ENCODE data around the gene ELMOD1.

Gene ELMOD1

DNA sequence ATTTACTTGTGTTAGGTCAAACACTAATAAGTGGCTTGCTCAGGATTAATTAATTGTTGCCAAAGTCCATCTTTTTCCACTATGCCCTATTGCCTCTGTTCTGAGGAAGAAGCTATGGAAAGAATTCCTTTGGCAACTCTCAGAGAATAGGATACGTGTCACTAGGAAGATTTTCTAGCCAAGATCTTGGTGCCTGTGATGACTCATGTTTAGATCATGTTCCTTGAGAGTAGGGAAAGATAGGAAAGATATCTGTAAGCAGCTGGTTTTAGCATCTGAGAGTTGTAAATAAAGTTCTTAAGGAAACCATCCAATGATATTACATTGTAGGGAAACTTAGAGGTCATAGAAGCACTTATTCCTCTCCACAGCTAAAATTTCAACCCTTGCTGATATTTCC, 105.2 kb downstream of the ELMOD1 start:
- in situ Hi-C loops (cut with HindIII; ENCODE audit: low pct_ligation_motif_present, low sequenced_read_pairs), result loop anchor here (25.0 kb wide), 1 partner anchor 134 kb away; the partner anchor contains the start of gene ALKBH8
- peak overlapping the region; percentile 66 for H3K27ac ChIP-seq
- H3K36me3 ChIP-seq (replicated peaks), result no peaks in the 10 kb centered on the region
- H3K4me3 ChIP-seq (ENCODE audit: low read depth, low read length), result no peak overlapping the region
- DNase-seq, result peak; percentile 84
- no peaks in the 10 kb centered on the region for H3K27me3 ChIP-seq (replicated peaks)
- TF ChIP-seq, protein P1, sequence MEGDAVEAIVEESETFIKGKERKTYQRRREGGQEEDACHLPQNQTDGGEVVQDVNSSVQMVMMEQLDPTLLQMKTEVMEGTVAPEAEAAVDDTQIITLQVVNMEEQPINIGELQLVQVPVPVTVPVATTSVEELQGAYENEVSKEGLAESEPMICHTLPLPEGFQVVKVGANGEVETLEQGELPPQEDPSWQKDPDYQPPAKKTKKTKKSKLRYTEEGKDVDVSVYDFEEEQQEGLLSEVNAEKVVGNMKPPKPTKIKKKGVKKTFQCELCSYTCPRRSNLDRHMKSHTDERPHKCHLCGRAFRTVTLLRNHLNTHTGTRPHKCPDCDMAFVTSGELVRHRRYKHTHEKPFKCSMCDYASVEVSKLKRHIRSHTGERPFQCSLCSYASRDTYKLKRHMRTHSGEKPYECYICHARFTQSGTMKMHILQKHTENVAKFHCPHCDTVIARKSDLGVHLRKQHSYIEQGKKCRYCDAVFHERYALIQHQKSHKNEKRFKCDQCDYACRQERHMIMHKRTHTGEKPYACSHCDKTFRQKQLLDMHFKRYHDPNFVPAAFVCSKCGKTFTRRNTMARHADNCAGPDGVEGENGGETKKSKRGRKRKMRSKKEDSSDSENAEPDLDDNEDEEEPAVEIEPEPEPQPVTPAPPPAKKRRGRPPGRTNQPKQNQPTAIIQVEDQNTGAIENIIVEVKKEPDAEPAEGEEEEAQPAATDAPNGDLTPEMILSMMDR (IDR thresholded peaks at IDR 0.05; ENCODE audit: low read depth, low read length, missing control alignments), result no peak

DNA sequence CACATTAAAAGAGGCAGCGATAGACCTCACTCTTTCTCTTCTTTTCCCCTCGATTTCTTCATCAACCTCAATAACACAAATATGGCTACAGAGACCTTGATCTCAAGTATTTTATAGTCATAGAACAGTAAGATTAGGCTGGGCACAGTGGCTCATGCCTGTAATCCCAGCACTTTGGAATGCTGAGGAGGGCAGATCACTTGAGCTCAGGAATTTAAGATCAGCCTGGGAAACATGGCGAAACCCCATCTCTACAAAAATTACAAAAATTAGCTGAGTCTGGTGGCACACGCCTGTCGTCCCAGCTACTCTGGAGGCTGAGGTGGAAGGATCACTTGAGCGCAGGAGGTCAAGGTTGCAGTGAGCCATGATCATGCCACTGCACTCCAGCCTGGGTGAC, 106.3 kb downstream of the ELMOD1 start:
- Histone ChIP-seq H3K36me3 (replicated peaks) (no peaks in the 10 kb centered on the region), H3K27me3 (replicated peaks) (no peaks in the 10 kb centered on the region), H3K4me3 (ENCODE audit: low read depth, low read length) (no peak overlapping the region), H3K27ac (no peak overlapping the region)
- in situ Hi-C loops (cut with HindIII; ENCODE audit: low pct_ligation_motif_present, low sequenced_read_pairs), result loop anchor here (25.0 kb wide), 1 partner anchor 135 kb away; the partner anchor contains the start of gene ALKBH8
- no peak for DNase-seq
- TF ChIP-seq, protein P1 (IDR thresholded peaks at IDR 0.05; ENCODE audit: low read depth, low read length, missing control alignments), result no peak

DNA sequence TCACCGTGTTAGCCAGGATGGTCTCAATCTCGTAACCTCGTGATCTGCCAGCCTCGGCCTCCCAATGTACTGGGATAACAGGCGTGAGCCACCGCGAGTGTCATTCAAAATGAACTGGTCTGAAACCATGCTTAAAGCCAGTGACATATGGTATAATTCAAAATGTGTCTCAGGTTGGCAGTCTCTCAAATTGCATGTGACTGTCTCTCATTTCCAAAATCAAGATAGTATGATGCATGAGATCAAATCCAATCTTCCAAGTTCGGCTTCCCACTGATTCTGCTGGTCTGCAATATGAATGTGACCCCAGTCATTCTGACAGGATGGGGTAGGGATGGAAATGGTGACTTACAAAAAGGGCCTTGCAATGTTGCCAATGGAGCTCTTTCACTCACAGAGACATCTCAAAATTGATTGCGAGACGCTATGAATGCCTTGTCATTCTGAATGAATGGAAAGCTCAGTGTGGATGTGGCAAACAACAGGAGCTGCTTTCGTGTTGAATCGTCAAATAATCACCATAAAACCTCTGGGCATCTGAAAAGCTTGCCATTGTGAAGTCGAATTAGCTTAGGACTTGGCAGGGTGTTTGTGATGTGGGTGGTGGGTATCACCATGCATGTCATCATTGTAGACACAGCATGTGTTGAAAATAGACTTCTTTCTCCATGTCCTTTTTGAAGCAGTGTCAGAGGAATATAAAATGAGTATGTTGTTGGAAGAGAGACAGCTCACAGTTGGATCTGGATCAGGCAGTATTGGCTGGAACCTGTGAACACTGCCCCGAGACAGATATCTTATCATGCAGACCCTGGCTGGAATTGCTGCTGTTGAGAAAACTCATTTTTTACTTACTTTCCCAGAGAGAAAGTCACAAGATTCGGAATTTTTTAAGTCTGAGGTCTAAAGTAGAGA, 108.7 kb downstream of the ELMOD1 start:
- no peak overlapping the region for H3K27ac ChIP-seq
- TF ChIP-seq, protein P1 (IDR thresholded peaks at IDR 0.05; ENCODE audit: low read depth, low read length, missing control alignments), result no peak
- no peak overlapping the region for H3K4me3 ChIP-seq (ENCODE audit: low read depth, low read length)
- H3K27me3 ChIP-seq (replicated peaks), result no peaks in the 10 kb centered on the region
- H3K36me3 ChIP-seq (replicated peaks), result no peaks in the 10 kb centered on the region
- in situ Hi-C loops (cut with HindIII; ENCODE audit: low pct_ligation_motif_present, low sequenced_read_pairs), result loop anchor here (25.0 kb wide), 1 partner anchor 137 kb away; the partner anchor contains the start of gene ALKBH8
- no peak for DNase-seq

DNA sequence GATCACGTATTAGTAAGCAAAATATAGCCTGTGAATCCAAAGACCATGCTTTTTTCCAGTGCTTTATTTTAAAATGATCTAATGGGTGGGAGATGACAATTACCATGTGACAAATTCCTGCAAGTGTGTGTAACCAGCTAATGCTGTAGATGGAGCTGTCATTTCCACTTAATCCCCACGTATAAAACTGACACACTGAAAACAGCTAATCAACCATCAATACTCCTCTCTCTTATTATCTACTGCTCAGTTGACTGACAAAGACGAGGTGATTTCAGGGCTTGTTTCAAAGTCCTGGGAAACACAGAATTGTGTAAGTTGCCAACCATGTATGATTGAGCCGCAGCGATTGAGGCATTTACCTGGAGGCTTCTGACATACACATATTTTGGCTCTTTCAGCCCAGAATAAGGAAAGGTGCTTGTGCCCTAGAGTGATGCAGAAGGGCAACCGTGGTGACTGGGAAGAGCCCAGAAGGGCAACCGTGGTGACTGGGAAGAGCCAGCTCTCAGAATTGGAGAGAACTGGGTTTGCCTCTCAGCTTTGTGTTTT, 111.2 kb downstream of the ELMOD1 start:
- TF ChIP-seq, protein P1 (IDR thresholded peaks at IDR 0.05; ENCODE audit: low read depth, low read length, missing control alignments), result no peak
- no peak for DNase-seq
- H3K27ac ChIP-seq, result no peak overlapping the region
- H3K27me3 ChIP-seq (replicated peaks), result no peaks in the 10 kb centered on the region
- no peaks in the 10 kb centered on the region for H3K36me3 ChIP-seq (replicated peaks)
- in situ Hi-C loops (cut with HindIII; ENCODE audit: low pct_ligation_motif_present, low sequenced_read_pairs), result no loop called here
- H3K4me3 ChIP-seq (ENCODE audit: low read depth, low read length), result no peak overlapping the region

DNA sequence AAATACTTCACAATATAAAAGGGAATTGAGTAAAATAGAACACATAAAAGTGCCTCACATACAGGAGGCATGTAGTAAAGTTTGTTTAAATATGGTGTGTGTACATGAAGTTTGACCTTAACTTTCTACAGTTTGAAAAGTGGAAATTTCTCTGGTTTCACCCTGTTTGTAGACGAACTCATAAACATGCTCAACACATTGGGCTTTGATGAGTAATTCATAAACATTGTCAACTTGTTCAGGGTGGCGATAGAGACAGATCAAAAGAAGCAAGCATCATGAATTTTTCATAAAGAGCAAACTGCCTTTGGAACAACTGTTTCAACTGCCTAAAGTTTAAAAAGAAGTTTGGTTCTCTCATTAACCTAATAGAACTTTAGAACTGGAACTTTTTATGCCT, 111.8 kb downstream of the ELMOD1 start:
- H3K36me3 ChIP-seq (replicated peaks), result no peaks in the 10 kb centered on the region
- in situ Hi-C loops (cut with HindIII; ENCODE audit: low pct_ligation_motif_present, low sequenced_read_pairs), result no loop called here
- DNase-seq, result no peak
- H3K27ac ChIP-seq, result no peak overlapping the region
- TF ChIP-seq, protein P1 (IDR thresholded peaks at IDR 0.05; ENCODE audit: low read depth, low read length, missing control alignments), result no peak
- H3K27me3 ChIP-seq (replicated peaks), result no peaks in the 10 kb centered on the region
- no peak overlapping the region for H3K4me3 ChIP-seq (ENCODE audit: low read depth, low read length)
